DLD1 (cell line): ENCODE data around the gene LSP1.
"Not testable (repeated sequence)": the region's sequence is repeated elsewhere in the genome, so short reads cannot be mapped to it uniquely, and the experiment has no call there.

ENCODE experiments used
- in situ Hi-C: cut with HindIII; loops from 2 replicates; pipeline ENCODE4 v1.10.0; 2017; ENCODE audit warnings: low sequenced_read_pairs

The LSP1 gene

DNA sequence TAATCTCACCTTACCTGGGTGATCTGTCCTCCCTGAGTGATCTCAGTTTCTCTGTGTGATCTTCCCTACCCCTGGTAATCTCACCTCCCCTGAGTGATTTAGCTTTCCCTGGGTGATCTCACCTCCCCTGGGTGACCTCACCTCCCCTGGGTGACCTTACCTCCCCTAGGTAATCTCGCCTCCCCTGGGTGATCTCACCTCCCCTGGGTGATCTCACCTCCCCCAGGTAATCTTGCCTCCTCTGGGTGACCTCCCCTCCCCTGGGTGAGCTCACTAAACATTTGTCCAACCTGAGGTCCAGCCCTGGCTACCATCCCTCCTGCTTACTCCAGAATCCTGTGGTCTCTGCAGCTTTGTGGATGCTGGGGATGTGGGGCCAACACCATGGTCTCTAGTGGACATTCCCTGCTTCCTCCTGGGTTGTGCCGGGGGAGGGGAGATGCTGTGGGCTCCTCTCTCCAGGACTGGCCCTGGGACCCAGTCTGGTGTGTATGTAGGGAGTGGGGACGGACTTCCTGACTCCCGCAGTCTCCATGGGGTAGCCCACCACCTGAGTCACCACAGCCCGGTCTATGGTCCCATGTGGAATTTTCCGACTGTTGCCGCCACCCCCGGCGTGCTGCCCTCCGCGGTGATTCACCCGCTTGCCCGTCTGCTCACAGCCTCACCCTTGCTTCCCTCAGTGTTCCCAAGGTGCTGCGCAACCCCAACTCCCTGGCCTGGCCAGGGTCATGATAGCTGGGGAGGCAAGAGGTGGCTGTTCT, 9.9 kb downstream of the LSP1 start:
- in situ Hi-C loops = no loop called here

GRCh38 chr11:1863352-1864216, 10.7 kb downstream of the LSP1 start:
- in situ Hi-C loops = no loop called here

DNA sequence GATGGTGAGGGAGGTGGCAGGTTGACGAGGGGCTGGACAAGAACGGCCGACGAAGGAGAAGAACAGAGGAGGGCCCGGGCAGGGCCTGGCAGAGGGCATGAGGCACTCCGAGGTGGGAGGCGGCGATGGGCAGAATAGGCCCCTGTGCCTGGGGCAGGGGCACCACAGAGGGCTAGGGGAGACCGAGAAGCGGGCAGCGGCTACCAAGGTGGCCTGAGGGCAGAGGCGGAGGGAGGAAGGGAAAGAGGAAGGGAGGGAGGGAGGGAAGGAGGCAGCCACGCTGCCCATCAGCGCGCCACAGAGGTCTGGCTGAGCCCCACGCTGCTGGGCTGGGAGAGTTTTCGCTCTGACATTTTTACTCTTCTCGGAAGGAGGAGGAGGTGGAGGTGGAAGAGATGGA, 11.3 kb downstream of the LSP1 start:
- in situ Hi-C loops = no loop called here

GRCh38 chr11:1864831-1865665, 12.2 kb downstream of the LSP1 start:
- in situ Hi-C loops = no loop called here

- in situ Hi-C loops = no loop called here
Observed at GRCh38 chr11:1866226-1866625, 13.3 kb downstream of the LSP1 start.

GRCh38 chr11:1866776-1867175, 13.9 kb downstream of the LSP1 start:
- in situ Hi-C loops = no loop called here

- in situ Hi-C loops = no loop called here
Observed at GRCh38 chr11:1867381-1867780, 14.5 kb downstream of the LSP1 start.

GRCh38 chr11:1868056-1868635, 15.3 kb downstream of the LSP1 start:
- in situ Hi-C loops = no loop called here

DNA sequence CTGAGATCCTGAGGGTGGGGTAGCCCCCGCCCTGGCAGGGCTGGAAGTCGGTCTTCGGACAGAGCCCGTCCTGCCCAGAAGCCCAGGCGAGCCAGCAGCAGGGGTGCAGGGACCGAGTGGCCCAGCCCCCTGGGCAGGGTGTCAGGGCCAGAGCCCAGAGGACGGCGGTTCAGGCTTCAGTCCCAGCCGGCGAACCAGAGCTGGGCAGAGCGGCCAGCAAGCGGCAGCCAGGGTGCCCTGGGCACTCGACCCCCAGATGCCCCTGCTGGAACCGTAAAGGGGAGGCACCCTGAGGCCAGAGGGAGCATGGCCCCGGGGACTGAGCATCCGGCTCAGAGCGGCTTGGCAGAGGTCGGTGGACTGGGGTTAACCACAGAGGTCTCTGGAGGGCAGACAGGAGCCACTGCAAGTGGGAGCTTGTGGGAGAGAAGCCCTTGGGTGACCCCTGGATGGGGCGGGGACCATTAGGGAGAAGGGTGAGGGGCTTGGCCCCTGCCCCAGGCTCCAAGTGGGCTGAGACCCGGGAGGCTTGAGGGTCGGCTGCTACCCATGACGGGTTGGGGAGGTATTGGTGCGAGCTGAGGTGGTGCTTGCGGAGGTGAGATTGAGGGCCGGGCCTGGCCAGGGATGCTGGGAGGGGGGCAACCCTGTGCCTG, 15.9 kb downstream of the LSP1 start:
- in situ Hi-C loops = no loop called here

GRCh38 chr11:1869427-1870325, 16.8 kb downstream of the LSP1 start:
- in situ Hi-C loops = no loop called here

DNA sequence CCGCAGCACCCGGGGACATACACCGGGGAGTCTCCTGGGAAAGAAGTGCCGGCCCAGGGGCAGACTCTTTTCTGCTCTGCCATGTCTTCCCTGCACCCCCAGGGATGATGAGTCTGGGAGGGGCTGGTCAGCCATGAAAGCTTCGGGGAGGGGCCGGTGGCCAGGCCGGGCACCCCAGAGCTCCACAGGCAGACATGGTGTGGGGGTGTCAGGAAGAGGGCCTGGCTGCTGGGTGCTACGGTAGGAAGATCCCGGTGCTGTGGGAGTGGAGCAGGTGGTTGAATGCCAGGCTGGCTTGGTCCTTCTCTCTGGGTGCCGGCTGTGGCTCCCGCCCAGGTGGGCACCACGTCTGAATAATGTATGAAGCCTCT, 17.4 kb downstream of the LSP1 start:
- in situ Hi-C loops = no loop called here

DNA sequence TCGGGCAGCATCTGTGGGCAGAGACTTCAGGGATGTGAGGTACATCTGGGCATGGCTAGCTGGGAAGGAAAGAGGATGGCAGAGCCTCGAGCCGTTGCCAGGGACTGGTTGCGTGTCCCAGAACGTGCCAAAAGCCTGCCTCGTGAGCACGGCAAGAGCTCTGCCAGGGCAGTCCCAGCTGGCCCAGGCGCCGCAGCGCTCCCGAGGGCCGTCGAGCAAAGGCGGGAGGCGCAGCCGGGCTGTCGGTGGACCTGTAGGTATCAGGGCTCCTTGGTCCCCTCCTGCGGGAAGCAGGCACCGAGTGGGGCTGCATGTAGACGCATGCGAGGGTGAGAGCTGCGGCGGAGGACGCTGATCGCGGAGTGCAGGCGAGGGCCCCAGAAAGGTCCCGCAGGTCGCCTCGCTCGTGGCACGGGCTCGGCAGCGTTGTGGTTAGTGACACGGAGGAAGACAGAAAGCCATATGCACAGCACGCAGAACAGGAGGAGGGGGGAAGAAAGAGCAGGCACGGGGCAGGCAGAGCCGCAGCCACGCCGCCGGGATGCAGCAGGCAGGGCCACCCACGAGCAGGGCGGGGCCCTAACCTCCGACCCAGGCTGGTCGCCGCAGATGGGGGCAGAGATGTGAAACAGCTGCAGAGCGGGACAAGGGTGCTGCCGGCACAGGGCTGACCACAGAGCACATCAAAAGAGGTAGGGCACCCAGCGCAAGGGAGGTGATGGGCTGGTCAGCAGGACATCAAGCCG, 18.0 kb downstream of the LSP1 start:
- in situ Hi-C loops = no loop called here

GRCh38 chr11:1871531-1871930, 18.6 kb downstream of the LSP1 start:
- in situ Hi-C loops = no loop called here

DNA sequence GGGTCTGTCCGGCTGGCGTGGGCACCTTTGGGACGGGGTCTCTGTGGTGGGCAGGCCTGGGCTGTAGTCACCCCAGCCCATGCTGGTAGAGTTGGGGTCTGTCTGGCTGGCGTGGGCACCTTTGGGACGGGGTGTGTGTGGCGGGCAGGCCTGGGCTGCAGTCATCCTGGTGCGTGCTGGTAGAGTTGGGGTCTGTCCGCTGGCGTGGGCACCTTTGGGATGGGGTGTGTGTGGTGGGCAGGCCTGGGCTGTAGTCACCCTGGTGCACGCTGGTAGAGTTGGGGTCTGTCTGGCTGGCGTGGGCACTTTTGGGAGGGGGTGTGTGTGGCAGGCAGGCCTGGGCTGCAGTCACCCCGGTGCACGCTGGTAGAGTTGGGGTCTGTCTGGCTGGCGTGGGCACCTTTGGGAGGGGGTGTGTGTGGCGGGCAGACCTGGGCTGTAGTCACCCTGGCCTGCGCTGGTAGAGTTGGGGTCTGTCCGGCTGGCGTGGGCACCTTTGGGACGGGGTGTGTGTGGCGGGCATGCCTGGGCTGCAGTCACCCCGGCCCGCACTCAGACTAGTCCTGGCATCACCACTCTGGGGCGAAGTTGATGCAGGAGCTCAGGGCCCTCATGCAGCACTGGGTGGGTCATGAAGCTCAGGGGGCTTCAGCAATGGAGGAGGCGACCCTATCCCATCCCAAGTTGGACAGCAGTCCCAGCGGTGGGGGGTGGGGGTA, 19.5 kb downstream of the LSP1 start:
- in situ Hi-C loops = no loop called here

GRCh38 chr11:1873048-1873812, 20.3 kb downstream of the LSP1 start:
- in situ Hi-C loops = no loop called here

DNA sequence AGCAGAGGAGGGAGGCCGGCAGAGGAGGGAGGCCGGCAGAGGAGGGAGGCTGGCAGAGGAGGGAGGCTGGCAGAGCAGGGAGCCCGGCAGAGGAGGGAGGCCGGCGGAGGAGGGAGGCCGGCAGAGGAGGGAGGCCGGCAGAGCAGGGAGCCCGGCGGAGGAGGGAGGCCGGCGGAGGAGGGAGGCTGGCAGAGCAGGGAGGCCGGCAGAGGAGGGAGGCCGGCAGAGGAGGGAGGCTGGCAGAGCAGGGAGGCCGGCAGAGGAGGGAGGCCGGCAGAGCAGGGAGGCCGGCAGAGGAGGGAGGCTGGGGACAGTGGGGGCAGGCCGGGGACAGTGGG, 20.9 kb downstream of the LSP1 start:
- in situ Hi-C loops = not testable (repeated sequence)

GRCh38 chr11:1874441-1875092, 21.7 kb downstream of the LSP1 start:
- in situ Hi-C loops = not testable (repeated sequence)
